ENCODE data around the gene PLA2G5.

GRCh38 chr1:20061866-20062265 is 8.1 kb upstream of the PLA2G5 start:
- TF ChIP-seq TAF15 (IDR thresholded peaks at IDR 0.05; ENCODE audit: low read depth, low read length) (no peak), MAX (CRISPR knock-in tag; IDR thresholded peaks at IDR 0.05) (no peak)

Data from K562 (cell line).